Gastrocnemius medialis (tissue), 4 donors: ENCODE measurements around the gene KCNAB1.

Experiments
- POLR2A ChIP-seq, 2 donors: fragments of 450-650 bp; IDR thresholded peaks; one replicate each; pipeline ENCODE4 v1.6.1; 2017; ENCODE audit warnings: antibody characterized with exemption in 2 of 2, mild to moderate bottlenecking in 2 of 2, moderate library complexity in 2 of 2
- TF ChIP-seq, protein P1 (sequence below), 5 experiments: fragments of 450-650 bp in 3 of 5; fragments of 200-600 bp in 2 of 5; sonication (generic) in 2 of 5; IDR thresholded peaks in 4 of 5; conservative IDR thresholded peaks in 1 of 5; 1 replicate in 4 of 5; 2 replicates in 1 of 5; pipeline ENCODE4 v1.5.1; 2016 to 2019; ENCODE audit warnings: antibody characterized with exemption in 5 of 5, mild to moderate bottlenecking in 3 of 5, moderate library complexity in 3 of 5

- TF ChIP-seq, protein P1, sequence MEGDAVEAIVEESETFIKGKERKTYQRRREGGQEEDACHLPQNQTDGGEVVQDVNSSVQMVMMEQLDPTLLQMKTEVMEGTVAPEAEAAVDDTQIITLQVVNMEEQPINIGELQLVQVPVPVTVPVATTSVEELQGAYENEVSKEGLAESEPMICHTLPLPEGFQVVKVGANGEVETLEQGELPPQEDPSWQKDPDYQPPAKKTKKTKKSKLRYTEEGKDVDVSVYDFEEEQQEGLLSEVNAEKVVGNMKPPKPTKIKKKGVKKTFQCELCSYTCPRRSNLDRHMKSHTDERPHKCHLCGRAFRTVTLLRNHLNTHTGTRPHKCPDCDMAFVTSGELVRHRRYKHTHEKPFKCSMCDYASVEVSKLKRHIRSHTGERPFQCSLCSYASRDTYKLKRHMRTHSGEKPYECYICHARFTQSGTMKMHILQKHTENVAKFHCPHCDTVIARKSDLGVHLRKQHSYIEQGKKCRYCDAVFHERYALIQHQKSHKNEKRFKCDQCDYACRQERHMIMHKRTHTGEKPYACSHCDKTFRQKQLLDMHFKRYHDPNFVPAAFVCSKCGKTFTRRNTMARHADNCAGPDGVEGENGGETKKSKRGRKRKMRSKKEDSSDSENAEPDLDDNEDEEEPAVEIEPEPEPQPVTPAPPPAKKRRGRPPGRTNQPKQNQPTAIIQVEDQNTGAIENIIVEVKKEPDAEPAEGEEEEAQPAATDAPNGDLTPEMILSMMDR (IDR thresholded peaks at IDR 0.05 in 4 of 5, conservative IDR thresholded peaks at IDR 0.05 in 1 of 5): no peak
- no peak for TF ChIP-seq POLR2A (IDR thresholded peaks at IDR 0.05)
Observed at GRCh38 chr3:156389449-156389950, 269.1 kb downstream of the KCNAB1 start.
